ENCODE data around the gene TSBP1. TPM values are rescaled to one million over a fixed set of nuclear protein-coding genes. Genes with fewer than 3 reads are reported as not detected.
A peak's percentile ranks its signal among the peaks of the same experiment; 100 is the strongest.

The TSBP1 gene, protein sequence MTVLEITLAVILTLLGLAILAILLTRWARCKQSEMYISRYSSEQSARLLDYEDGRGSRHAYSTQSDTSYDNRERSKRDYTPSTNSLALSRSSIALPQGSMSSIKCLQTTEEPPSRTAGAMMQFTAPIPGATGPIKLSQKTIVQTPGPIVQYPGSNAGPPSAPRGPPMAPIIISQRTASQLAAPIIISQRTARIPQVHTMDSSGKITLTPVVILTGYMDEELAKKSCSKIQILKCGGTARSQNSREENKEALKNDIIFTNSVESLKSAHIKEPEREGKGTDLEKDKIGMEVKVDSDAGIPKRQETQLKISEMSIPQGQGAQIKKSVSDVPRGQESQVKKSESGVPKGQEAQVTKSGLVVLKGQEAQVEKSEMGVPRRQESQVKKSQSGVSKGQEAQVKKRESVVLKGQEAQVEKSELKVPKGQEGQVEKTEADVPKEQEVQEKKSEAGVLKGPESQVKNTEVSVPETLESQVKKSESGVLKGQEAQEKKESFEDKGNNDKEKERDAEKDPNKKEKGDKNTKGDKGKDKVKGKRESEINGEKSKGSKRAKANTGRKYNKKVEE
- total RNA-seq, result not detected

DNA sequence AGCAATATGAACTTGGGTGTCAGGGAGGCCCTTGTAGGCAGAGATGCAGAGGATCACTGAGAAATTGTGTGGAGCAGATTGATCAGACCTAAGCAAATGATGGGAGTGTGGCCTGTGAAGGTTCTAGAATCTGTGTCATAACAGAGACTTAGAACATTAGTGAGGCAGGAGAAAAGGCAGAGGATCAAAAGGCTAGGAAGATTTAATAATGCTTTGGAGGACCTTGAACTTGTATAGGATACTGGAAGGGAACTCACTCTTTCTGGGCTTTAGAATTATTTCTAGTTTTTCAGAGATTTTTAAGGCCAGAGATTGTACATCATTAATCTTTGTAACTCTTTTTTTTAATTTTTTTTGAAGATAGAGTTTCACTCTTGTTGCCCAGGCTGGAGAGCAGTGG, at the start of gene TSBP1:
TSBP1 (minus strand) TSS at position 101 of the 400 bp plus-strand sequence. CDS start 197 bp downstream, outside the sequence.
- DNase-seq, result no peak

DNA sequence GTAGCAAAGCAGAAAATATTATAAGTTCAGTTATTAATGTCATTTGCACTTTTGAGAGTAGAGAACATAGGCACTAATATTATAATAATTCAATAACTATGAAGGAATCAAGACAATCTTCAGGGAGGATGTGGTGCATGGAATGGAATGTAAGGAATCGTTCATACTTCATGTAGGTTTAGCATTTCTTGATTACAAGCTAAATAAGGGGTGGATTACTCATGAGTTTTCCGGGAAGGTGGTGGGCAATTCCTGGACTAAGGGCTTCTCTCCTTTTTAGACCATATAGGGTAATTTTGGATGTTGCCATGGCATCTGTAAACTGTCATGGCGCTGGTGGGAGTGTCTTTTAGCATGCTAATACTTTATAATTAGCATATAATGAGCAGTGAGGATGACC, 44.3 kb upstream of the TSBP1 start:
- no peak for DNase-seq

DNA sequence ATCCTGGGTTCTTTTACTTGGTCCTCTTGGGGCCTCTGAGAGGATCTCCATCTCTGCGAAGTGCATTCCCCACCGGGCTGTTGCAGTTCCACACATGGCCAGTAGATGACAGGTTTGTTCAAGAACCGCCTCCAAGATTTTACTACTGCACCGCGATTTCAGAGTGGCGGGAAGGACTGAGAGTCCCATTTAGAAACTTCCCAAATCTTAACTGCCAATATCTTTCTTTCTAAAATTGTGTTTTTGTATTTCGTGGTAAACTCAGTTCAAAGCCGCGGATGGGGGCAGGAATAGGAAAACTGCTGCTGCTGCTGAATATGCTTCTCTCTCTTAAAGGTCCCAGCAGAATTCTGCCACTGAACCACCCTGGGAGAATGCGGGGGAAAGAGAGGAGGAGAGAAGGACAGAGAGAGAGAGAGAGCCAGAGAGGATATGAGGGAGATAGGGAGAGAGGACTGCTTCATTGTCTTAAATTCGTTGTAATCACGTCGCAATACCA, 43.9 kb upstream of the TSBP1 start:
- DNase-seq, result peak; percentile 88

GRCh38 chr6:32413427-32414047, 41.8 kb upstream of the TSBP1 start:
- DNase-seq, result peak; percentile 88

DNA sequence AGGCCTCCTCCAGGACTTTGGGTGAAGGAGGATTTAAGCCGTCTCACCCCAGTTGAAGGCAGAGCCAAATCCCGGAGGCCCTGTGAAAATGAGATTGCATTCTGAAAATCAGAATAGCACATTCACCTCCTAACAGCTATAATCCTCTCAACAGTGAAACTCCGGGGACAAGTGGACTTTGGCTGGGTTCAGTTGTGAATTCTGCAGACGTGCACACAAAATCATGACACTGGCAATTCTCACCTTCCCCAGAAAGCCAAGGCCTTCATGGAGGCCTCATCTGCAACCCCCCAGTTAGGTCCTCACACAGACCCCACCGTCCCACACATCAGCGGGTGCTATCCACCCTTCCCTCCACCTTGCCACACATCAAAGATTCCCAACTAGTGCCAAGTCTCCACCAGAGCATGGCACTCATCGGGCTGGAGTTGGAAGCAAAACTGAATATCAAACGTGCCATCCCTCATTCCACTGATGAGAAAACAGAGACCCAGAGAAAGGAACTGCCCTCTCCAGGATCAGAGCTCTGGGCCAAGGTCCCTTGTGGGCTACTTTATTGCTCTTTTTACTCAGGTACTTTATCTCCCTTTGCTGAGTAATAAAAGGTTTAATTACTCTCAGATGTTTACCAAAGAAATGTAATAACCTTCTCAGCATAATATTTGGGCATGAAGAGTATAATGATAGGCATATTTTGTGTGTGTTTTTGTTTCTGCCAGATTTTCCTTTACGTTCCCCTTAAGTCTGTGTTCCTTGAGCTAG, 40.0 kb upstream of the TSBP1 start:
- no peak for DNase-seq

DNA sequence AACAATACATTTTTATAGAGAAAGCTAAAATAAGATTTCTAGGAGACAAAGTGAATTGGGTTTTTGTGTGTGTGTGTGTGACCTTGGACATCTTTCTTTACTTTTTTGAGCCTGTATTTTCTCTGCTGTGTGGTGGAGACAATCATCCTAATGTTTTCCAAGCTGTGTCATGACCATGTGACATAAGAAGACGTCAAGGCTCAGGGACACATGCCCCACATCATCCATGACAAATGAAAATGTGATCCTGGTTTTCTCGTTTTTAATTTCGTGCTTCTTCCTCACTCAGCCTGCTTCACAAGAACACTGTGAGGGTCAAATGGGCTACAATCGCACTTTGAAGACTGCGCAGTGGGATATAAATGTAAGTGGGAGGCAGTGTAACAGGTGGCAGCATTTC, 39.2 kb upstream of the TSBP1 start:
- no peak for DNase-seq

GRCh38 chr6:32406857-32407256, 35.2 kb upstream of the TSBP1 start, which contains the start of gene BTNL2:
TSS of gene BTNL2 (minus strand) at chr6:32407181. CDS start at chr6:32407123, 58 bp downstream.
- no peak for DNase-seq

- no peak for DNase-seq
Observed at GRCh38 chr6:32406197-32406596, 34.5 kb upstream of the TSBP1 start.

GRCh38 chr6:32405656-32406055, 34.0 kb upstream of the TSBP1 start:
- DNase-seq, result no peak

DNA sequence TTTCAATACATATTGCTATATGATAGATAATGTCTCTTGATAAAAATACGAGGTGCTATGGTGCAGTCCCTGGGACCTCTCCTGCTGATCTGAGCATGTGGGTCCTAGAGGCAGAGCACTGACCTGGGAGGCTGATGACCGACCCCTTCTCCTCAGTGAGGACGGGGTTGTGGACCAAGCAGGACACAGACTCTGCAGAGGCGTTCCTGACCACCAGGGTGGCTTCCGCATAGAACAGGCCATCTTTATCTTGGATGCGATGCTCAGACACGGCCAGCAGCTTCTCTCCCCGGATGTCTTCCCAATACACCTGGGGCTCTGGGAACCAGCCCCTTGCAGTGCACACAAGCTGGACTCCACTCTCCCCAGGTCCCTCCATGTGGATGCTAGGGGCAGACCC, 31.1 kb upstream of the TSBP1 start:
- no peak for DNase-seq

GRCh38 chr6:32401284-32401963, 29.7 kb upstream of the TSBP1 start:
- DNase-seq, result no peak

DNA sequence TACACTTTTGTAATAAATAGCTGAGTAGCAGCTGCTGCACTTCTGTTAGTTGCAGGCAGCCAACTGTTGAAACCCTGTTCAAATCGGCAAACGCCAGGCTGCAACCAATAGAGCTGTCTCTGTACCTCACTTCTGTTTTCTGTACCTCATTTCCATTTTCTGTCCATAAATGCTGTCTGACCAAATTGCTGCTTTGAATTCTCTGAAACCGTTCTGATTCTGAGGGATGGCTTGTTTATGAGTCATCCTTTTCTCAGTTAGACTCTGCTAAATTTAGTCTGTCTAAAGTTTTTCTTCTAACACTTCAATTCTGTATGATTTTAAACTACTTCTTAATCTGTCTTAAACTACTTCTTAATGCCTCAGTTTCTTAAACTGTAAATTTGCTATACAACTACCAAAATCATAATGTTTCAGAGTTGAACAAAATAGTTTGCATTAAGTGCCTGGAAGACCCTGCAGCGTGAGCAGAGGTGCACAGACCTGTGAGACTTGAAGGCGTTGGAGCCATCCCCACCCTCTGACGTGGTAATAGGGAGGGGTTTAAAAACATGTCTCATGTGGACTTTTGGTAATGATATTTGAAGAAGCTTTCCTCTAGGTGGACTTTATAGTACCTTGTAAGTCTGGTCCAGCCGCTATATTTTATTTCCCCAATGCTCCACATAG, 25.7 kb upstream of the TSBP1 start:
- peak; percentile 13 for DNase-seq

DNA sequence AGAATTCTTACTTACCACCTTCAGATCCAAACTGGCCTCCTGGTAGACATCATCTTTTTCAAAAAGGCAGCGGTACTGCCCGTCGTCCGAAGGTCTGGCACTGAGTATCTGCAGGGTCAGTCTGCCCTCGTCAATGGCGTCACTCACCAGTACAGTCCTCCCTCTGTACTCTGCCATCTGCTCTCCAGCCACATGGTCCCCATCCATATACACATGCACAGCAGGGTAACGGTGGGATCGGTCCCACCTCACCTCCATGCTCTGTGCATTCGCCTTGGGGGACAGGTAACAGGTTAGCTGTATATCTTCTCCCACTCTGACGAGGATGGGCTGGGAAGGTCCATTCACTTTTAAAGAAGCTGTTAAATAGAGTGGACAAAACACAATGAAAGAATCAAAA, 24.3 kb upstream of the TSBP1 start:
- no peak for DNase-seq

DNA sequence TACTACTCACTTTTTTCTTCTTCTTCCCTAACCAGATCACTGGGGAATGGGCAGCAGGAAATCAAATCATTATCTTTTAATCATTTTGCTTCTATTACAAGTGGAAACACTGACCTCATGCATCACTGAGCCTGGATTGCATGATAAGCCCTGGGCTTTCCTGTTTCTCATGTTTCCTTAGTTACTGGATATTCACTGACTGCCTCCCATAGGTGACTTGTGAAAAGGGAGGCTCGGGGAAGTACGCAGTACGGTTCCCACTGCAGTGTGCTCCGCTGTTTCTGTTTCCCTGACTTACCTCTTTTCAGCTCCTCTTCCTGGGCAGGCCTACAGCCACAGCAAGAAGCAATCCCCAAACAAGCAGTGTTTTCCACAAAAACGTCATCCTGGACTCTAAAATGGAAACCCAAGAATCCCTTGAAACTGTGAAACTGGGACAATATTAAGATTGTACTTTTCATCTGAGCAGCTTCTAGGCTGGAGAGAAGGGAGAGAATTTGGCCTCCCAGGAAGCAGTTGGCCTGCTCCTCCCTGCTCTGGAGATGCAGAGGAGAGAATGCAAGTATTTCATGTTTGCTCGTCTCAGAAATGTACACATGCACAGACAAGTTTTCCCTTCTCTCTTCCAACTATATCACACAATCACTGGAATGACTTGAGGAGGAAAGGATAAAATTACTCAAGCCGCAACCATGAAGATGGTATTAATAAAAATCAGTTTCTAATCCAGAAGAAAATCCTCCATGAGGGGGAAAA, 22.1 kb upstream of the TSBP1 start:
- peak; percentile 54 for DNase-seq

DNA sequence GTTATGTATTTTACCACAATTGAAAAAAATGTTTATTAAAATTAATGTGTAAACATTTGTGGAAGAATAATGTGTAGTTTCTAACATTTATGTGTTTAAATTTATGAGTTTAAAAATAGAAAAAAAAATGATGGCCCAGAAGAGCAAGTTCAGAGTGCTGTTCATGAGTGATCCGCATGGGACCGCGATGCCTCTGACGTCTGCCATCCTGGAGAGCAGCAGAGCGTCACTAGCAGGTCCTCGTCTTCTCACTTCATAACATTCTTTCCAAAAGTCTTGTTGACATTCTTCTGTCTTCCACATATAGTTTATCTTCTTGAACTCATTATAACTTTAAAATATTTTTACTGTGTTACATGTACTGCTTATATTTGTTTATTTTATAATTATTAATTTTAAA, 19.8 kb upstream of the TSBP1 start:
- DNase-seq, result no peak

DNA sequence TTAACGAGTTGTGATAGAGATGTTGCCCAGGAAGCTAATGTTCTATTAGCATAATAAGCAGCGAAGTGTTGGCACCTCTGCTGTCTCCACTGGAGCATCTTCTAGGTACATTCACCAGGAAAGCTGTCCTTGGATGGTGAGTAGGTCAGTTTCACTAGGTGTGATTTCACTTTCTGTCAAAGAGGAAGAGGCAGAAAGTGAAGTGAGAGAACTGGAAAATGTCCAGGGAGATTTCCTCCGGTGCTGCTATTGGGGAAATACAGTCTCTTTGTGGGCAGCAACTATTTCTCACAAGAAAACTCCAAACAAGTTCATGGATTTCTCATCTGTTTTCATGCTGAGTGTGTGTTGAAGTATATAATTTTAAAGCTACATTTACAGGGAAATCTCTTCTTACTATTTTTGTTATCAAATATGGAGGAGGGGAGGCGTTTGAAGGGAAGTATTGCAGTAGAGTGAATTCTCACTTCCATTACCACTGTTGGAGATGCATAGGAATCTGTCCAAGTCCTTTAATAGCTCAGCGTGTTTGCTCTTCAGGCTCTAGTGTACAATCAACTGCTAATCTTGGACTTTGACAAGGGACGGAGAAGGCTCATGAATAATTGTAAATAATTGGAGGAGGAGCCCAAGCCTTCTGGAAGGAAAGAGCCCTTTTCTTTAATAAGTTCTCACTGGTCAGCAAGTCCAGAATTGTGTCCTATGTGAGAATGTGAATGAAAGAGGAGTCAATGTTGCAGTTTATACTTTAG, 16.1 kb upstream of the TSBP1 start:
- DNase-seq, result no peak

GRCh38 chr6:32386040-32386439, 14.3 kb upstream of the TSBP1 start:
- DNase-seq, result no peak

GRCh38 chr6:32382757-32383420, 11.2 kb upstream of the TSBP1 start:
- DNase-seq, result no peak

DNA sequence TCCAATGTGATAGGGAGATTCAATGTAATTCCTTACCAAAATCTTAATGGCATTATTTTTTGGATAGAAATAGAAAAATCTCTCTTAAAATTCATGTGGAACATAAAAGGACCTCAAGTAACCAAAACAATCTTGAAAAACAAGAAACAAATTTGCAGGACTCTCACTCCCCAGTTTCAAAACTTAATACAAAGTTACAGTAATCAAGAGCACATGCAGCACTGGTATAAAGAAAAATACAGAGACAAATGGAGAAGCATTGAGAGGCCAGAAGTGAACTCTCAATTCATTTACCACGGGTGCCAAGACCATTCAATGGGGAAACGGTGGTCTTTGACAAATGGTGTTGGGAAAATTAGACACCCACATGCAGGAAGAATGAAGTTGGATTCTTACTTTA, 7.8 kb upstream of the TSBP1 start:
- DNase-seq, result no peak

All from tongue (tissue), 2 donors.